ENCODE data around the gene UBE4A. TPM values are rescaled to one million over a fixed set of nuclear protein-coding genes. Genes with fewer than 3 reads are reported as not detected.

UBE4A gene
- total and polyA plus RNA-seq, 9 of the 15 experiments (the other 6 are each of a cell fraction or from before 2014, with no cell fraction given): 13.5 to 45.2 (median 26.8) TPM

- peak; percentile 7; the same call in 1 of the 2 replicates for TF ChIP-seq TFAP4 (CRISPR knock-in tag; IDR thresholded peaks at IDR 0.05; ENCODE audit: borderline replicate concordance)
- peak in 1 of 2 experiments; percentile 22; a peak in 1 of 4 replicates for TF ChIP-seq RAD21 (CRISPR knock-in tag; conservative IDR thresholded peaks at IDR 0.05 in 1 of 2, IDR thresholded peaks at IDR 0.05 in 1 of 2)
- TF ChIP-seq ELF2 (CRISPR knock-in tag; IDR thresholded peaks at IDR 0.05): no peak
- TF ChIP-seq TRIM24 (IDR thresholded peaks at IDR 0.05): peak; percentile 40 to 62; a peak in 1 of 4 replicates
- 0 out of 4 replicates have a peak, but pooled peaks of 1 of the 2 experiments have one; percentile 25 for TF ChIP-seq ARNT (IDR thresholded peaks at IDR 0.05)
- TF ChIP-seq FOXK2 (conservative IDR thresholded peaks at IDR 0.05 in 1 of 2, IDR thresholded peaks at IDR 0.05 in 1 of 2; ENCODE audit: low read depth in 2 of 2): no peak
- no peak for TF ChIP-seq GTF2F1 (IDR thresholded peaks at IDR 0.05; ENCODE audit: low read depth, low read length)
- no peak for TF ChIP-seq PKNOX1 (IDR thresholded peaks at IDR 0.05)
- no peak for TF ChIP-seq SIN3A (IDR thresholded peaks at IDR 0.05; ENCODE audit: borderline replicate concordance in 2 of 2, control insufficient read depth in 1 of 2, low read depth in 2 of 2, low read length in 2 of 2)
- no peak for TF ChIP-seq PURB (CRISPR knock-in tag; IDR thresholded peaks at IDR 0.05; ENCODE audit: low read depth)
- TF ChIP-seq TFAM (CRISPR knock-in tag; conservative IDR thresholded peaks at IDR 0.05): no peak
- TF ChIP-seq HDAC2 (IDR thresholded peaks at IDR 0.05): peak; percentile 56; the same call in 1 of the 2 replicates
- TF ChIP-seq ZNF785 (CRISPR knock-in tag; IDR thresholded peaks at IDR 0.05): no peak
- no peak for TF ChIP-seq DLX4 (CRISPR knock-in tag; IDR thresholded peaks at IDR 0.05)
- TF ChIP-seq FOSL1 (tag; conservative IDR thresholded peaks at IDR 0.05): peak; percentile 85
- peak in 1 of 3 experiments; percentile 66 for TF ChIP-seq YY1 (IDR thresholded peaks at IDR 0.05; ENCODE audit: borderline replicate concordance in 1 of 3, control insufficient read depth in 1 of 3, extremely low read depth in 1 of 3, insufficient read depth in 3 of 3, insufficient read length in 1 of 3, insufficient replicate concordance in 2 of 3, low read depth in 1 of 3, low read length in 2 of 3)
- TF ChIP-seq SUPT5H (IDR thresholded peaks at IDR 0.05): 0 out of 2 replicates have a peak, but pooled peaks have one; percentile 34
- no peak for TF ChIP-seq CREB1 (IDR thresholded peaks at IDR 0.05)
- no peak for TF ChIP-seq CREB1 (CRISPR knock-in tag; IDR thresholded peaks at IDR 0.05)
- no peak for TF ChIP-seq SIRT6 (IDR thresholded peaks at IDR 0.05; ENCODE audit: low read depth, low read length)
- TF ChIP-seq CREM (IDR thresholded peaks at IDR 0.05; ENCODE audit: low read depth): peak; percentile 45; the same call in 1 of the 2 replicates
- 0 out of 2 replicates have a peak, but pooled peaks have one; percentile 73 for TF ChIP-seq SMARCC2 (IDR thresholded peaks at IDR 0.05; ENCODE audit: low read depth)
- peak in 1 of 2 experiments; percentile 84; a peak in 2 of 4 replicates for TF ChIP-seq UBTF (IDR thresholded peaks at IDR 0.05; ENCODE audit: borderline replicate concordance in 1 of 2, low read depth in 2 of 2, low read length in 2 of 2)
Measured at GRCh38 chr11:118342503-118343161, 16.8 kb upstream of the UBE4A start, which contains the start of gene CD3D (continued).

Data from K562 (cell line).